ENCODE measurements around the gene PRR11.

DNA sequence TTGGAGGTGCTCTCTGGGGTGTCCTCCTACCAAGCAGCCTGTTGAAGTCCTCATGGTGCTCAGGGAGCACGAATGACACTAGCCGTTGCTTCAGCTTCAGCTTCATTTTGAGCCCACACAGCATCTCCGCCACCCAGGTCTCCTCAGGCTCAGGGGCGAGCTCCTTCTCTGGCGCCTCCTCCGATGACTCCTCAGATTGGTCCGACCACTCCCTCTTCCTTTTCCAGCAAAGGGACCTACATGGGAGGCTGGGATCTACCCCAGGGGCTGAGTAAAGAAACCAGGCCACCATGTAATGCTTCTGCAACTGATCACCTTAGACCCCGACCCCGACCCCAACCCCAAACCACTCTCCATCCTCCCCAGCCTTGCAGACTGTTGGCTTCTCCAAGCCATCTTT is 25.9 kb downstream of the PRR11 start:
- TF ChIP-seq, protein P1, sequence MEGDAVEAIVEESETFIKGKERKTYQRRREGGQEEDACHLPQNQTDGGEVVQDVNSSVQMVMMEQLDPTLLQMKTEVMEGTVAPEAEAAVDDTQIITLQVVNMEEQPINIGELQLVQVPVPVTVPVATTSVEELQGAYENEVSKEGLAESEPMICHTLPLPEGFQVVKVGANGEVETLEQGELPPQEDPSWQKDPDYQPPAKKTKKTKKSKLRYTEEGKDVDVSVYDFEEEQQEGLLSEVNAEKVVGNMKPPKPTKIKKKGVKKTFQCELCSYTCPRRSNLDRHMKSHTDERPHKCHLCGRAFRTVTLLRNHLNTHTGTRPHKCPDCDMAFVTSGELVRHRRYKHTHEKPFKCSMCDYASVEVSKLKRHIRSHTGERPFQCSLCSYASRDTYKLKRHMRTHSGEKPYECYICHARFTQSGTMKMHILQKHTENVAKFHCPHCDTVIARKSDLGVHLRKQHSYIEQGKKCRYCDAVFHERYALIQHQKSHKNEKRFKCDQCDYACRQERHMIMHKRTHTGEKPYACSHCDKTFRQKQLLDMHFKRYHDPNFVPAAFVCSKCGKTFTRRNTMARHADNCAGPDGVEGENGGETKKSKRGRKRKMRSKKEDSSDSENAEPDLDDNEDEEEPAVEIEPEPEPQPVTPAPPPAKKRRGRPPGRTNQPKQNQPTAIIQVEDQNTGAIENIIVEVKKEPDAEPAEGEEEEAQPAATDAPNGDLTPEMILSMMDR (IDR thresholded peaks at IDR 0.05): no peak
- TF ChIP-seq POLR2A (IDR thresholded peaks at IDR 0.05): no peak
- no peak for TF ChIP-seq POLR2AphosphoS5 (IDR thresholded peaks at IDR 0.05)
